Prostate gland (tissue), 2 donors: ENCODE measurements around the gene PYROXD2. TPM values are rescaled to one million over a fixed set of nuclear protein-coding genes. Genes with fewer than 3 reads are reported as not detected.
A peak's percentile ranks its signal among the peaks of the same experiment; 100 is the strongest.

Source experiments
- DNase-seq: peaks from one replicate; pipeline ENCODE4 v3.0.0-alpha.2; 2019; ENCODE audit warnings: low spot score
- H3K27ac ChIP-seq, 2 donors: fragments of 200-600 bp; sonication (generic); 2 replicates each; pipeline ENCODE4 v1.5.1; 2017 to 2019
- H3K27me3 ChIP-seq: fragments of 200-600 bp; sonication (generic); replicated peaks from 2 replicates; pipeline ENCODE4 v1.5.1; 2019; ENCODE audit not compliant: insufficient read depth
- H3K36me3 ChIP-seq, 2 donors: fragments of 200-600 bp; sonication (generic); 1 replicate in 1 of 2; 2 replicates in 1 of 2; pipeline versions ENCODE4 v1.5.1 to v1.8.1; 2017 to 2019
- H3K4me1 ChIP-seq: fragments of 200-600 bp; sonication (generic); replicated peaks from 2 replicates; pipeline ENCODE4 v1.5.1; 2019
- H3K4me3 ChIP-seq, 2 donors: fragments of 200-600 bp; sonication (generic); 2 replicates each; pipeline ENCODE4 v1.5.1; 2017 to 2019
- H3K9me3 ChIP-seq: fragments of 200-600 bp; sonication (generic); 2 replicates; pipeline ENCODE4 v1.5.1; 2017
- CTCF ChIP-seq, 4 experiments: fragments of 200-600 bp in 2 of 4; fragments of 450-650 bp in 2 of 4; sonication (generic) in 2 of 4; IDR thresholded peaks; 1 replicate in 3 of 4; 2 replicates in 1 of 4; pipeline ENCODE4 v1.5.1; 2016 to 2019; ENCODE audit warnings: antibody characterized with exemption in 4 of 4, mild to moderate bottlenecking in 2 of 4, moderate library complexity in 2 of 4
- POLR2A ChIP-seq: fragments of 450-650 bp; IDR thresholded peaks from one replicate; pipeline ENCODE4 v1.6.1; 2016; ENCODE audit warnings: antibody characterized with exemption, mild to moderate bottlenecking
- POLR2AphosphoS5 ChIP-seq: sonication (generic); formaldehyde crosslinking; IDR thresholded peaks from one replicate; pipeline ENCODE4 v1.6.1; 2017; ENCODE audit warnings: antibody characterized with exemption
- WGBS: methylation state at CpG from one replicate; pipeline ENCODE4 v1.1.5; 2018; 5-methylcytosine and 5-hydroxymethylcytosine counted together
- intact Hi-C: fragments of 100-400 bp; cut with DNase I; formaldehyde crosslinking; loops from one replicate; pipeline ENCODE4 v1.14.2; 2022
- total RNA-seq, 2 donors: library from RNA; depleted of rRNA; stranded (reverse); fragments of >200 nt; gene quantifications; one replicate each; pipeline ENCODE4 v1.1.0, GENCODE V29; 2016

PYROXD2 gene
- total RNA-seq, 2 donors from 2014 or later: 15.0 to 21.6 TPM

DNA sequence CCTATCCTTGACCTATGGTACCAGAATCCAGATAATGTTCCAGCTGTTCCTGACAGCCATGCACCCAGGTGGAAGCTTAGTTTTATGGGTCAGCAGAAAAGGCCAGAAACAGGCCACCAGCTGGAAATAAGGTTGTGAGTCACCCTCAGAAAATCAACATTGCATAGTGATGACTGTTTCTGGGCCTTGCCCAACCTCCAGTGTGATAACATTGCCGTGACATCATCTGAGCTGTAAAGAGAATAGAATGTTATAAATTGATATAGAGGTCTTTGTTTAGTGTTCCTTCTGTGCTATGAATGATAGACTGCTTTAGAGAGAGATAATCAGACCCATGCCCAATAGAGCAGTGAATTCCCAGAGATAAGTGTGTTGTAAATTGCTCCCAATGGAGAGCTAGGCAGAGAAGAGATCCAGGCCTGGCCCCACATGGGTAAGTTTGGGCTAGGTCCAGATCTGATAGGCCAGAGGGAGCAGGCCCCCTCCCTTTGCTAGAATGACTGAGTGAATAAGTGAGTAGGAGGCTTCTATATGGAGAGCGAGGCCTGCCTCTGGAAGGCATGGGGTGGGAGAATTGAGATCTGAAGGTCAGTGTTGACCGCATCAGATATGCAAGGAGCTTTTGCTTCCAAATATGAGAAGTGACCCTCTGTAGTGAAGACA is 46.0 kb upstream of the PYROXD2 start:
- intact Hi-C loops: no loop called here
- Histone ChIP-seq H3K4me3 (no peak overlapping the region), H3K27ac (no peak overlapping the region), H3K36me3 (no peaks in the 10 kb centered on the region), H3K27me3 (no peaks in the 10 kb centered on the region), H3K9me3 (no peaks in the 10 kb centered on the region), H3K4me1 (no peaks in the 10 kb centered on the region)
- DNase-seq: no peak
- 76% methylated on average over 3 of the region's 3 CpGs for WGBS
- no peak for TF ChIP-seq CTCF (IDR thresholded peaks at IDR 0.05)
- peak; percentile 63 for TF ChIP-seq POLR2AphosphoS5

DNA sequence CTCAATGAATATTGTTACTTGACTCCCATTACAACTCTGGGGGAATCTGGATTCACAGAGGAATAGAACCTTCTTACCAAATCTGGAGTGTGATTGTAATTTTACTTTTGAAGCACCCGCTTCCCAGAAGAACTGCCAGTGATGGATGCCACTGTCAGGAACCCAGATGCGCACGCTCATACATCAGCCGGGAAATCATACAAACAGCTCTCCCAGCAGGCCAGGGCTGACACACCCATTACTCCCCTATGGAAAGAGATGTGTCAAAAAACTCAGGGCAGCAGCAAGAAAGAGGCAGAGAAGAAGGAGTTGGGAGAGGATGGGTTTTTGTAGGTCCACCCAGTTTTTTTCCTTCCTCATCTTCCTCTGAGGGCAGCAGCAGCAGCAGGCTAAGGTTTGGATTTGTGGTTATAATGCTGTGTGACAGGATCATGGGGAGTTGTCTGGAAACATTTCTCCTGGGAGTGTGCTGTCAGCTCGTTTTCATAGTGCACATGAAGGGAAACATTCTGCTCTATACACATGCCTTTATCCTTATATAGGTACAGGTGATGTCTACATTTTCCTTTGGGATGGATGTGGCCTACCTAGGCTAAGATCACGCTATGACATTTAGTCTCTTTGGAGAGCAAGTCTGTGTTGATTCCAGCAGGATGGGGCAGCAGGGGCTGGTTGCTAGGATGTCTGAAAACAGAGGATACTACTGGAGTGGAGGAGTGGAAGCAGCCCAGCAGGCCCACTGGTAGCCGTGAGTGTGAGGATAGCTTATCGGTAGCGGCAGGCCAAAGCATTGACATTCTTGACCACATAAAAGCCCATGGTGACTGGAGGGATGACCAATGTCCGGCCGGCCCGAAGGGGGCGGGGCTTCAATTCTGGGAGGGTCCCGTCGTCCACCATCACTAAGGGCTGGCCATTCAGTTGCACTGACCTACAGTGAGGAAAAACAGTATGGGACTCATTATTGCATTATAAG is 44.1 kb upstream of the PYROXD2 start:
- H3K9me3 ChIP-seq: no peaks in the 10 kb centered on the region
- H3K4me1 ChIP-seq: no peaks in the 10 kb centered on the region
- no peak for DNase-seq
- TF ChIP-seq POLR2AphosphoS5 (no peak), POLR2A (no peak), CTCF (IDR thresholded peaks at IDR 0.05) (no peak)
- no peak overlapping the region for H3K27ac ChIP-seq
- no peaks in the 10 kb centered on the region for H3K36me3 ChIP-seq
- WGBS: 90% methylated on average over 15 of the region's 15 CpGs
- H3K27me3 ChIP-seq: no peaks in the 10 kb centered on the region
- H3K4me3 ChIP-seq: no peak overlapping the region
- intact Hi-C loops: no loop called here

DNA sequence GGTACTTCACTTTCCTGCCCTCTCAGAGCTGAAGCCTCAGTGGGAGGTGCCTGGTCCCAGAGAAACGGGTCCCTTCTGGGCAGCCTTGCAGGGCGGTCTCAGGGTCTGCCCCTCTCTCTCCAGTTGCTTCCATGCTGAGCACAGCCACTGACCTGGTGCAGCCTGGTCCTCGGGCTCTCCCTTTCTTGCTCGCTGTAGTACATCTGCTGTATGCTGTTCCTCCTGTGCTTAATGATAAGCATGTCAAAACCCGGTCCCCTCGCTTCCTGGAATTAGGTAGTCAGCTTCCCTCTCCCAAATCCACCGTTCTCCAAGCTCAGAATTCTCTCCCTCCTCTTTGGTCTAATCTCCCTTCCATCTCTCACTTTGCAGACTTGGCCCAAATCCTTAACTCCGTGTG is 42.7 kb upstream of the PYROXD2 start:
- H3K27ac ChIP-seq: no peak overlapping the region
- DNase-seq: no peak
- intact Hi-C loops: no loop called here
- 37% methylated on average over 8 of the region's 8 CpGs for WGBS
- H3K9me3 ChIP-seq: no peaks in the 10 kb centered on the region
- TF ChIP-seq CTCF (IDR thresholded peaks at IDR 0.05) (no peak), POLR2A (no peak), POLR2AphosphoS5 (no peak)
- no peaks in the 10 kb centered on the region for H3K36me3 ChIP-seq
- no peak overlapping the region for H3K4me3 ChIP-seq
- no peaks in the 10 kb centered on the region for H3K4me1 ChIP-seq
- H3K27me3 ChIP-seq: no peaks in the 10 kb centered on the region

- no peaks in the 10 kb centered on the region for H3K36me3 ChIP-seq
- H3K4me1 ChIP-seq: no peaks in the 10 kb centered on the region
- H3K9me3 ChIP-seq: no peaks in the 10 kb centered on the region
- intact Hi-C loops: no loop called here
- no peaks in the 10 kb centered on the region for H3K27me3 ChIP-seq
- no peak for DNase-seq
- WGBS: 63% methylated on average over 12 of the region's 12 CpGs
- H3K4me3 ChIP-seq: no peak overlapping the region
- TF ChIP-seq POLR2AphosphoS5 (no peak), CTCF (IDR thresholded peaks at IDR 0.05) (no peak), POLR2A (no peak)
- no peak overlapping the region for H3K27ac ChIP-seq
Observed at GRCh38 chr10:98456686-98457482, 41.9 kb upstream of the PYROXD2 start.
